ENCODE data around the gene TSHZ2.

TSHZ2 gene

DNA sequence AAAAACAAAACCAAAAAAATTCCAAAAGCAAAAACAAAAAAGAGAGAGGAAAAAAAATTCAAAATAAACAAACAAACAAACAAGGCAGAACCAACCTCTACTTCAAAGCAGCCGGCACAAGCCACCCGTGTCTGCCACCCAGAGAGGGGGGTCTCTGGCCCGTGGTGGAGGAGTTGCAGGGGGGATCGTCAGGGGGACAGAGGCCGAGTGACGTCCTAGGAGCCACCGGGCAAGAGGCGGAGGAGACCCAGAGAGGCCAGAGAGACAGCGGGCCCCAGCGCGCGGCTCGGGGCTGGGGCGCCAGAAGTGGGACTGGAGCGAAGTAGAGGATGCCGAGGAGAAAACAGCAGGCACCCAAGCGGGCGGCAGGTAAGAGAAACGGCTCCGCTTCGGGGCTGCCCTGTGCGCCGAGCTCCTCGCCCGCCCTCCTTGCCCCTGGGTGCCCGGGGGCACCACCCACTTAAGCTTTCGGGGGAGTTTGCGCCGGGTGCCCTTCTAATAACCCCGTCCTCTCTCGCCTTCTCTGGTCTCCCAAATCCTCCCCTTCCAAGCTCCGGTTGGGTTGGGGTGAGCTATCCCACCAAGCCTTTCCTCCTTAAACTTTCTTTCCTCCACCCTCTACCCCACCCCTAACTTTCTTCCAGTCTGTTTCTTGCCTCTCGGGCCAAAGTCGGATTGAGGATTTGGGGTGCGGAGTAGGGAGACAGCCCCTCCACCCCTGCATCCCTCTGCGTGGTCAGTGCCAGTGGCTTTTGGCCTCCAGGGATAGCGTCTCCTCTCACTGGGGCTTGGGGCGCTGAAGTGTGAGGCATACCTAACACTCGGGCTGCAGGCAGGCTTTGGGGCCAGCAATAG lies 1.0 kb downstream of the TSHZ2 start:
- DNase-seq (ENCODE audit: insufficient read length, low spot score) (no peak), FAIRE-seq (no peak)
- TF ChIP-seq, protein P1, sequence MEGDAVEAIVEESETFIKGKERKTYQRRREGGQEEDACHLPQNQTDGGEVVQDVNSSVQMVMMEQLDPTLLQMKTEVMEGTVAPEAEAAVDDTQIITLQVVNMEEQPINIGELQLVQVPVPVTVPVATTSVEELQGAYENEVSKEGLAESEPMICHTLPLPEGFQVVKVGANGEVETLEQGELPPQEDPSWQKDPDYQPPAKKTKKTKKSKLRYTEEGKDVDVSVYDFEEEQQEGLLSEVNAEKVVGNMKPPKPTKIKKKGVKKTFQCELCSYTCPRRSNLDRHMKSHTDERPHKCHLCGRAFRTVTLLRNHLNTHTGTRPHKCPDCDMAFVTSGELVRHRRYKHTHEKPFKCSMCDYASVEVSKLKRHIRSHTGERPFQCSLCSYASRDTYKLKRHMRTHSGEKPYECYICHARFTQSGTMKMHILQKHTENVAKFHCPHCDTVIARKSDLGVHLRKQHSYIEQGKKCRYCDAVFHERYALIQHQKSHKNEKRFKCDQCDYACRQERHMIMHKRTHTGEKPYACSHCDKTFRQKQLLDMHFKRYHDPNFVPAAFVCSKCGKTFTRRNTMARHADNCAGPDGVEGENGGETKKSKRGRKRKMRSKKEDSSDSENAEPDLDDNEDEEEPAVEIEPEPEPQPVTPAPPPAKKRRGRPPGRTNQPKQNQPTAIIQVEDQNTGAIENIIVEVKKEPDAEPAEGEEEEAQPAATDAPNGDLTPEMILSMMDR (IDR thresholded peaks at IDR 0.05; ENCODE audit: insufficient read depth, missing control alignments), result no peak

DNA sequence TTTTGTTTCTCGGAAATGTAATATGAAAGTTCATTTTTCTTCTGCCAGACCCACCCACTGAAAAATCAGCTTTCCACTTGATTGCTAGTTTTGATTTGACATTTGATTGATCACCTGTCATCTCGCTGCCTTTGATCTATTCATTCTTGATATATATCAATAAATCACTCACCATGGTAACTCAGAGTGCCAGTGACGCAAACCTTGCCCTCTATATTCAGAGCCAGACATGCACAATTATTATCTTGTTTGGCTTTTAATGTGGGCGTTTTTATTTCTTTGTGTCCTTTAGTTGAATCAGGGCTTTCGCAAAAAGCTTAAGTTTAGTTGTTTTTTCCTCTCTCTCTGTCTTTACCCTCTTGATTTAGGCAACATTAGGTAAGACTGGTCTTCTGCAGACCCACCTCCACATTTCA lies 2.0 kb downstream of the TSHZ2 start:
- TF ChIP-seq, protein P1 (IDR thresholded peaks at IDR 0.05; ENCODE audit: insufficient read depth, missing control alignments), result no peak
- FAIRE-seq, result no peak
- no peak for DNase-seq (ENCODE audit: insufficient read length, low spot score)

DNA sequence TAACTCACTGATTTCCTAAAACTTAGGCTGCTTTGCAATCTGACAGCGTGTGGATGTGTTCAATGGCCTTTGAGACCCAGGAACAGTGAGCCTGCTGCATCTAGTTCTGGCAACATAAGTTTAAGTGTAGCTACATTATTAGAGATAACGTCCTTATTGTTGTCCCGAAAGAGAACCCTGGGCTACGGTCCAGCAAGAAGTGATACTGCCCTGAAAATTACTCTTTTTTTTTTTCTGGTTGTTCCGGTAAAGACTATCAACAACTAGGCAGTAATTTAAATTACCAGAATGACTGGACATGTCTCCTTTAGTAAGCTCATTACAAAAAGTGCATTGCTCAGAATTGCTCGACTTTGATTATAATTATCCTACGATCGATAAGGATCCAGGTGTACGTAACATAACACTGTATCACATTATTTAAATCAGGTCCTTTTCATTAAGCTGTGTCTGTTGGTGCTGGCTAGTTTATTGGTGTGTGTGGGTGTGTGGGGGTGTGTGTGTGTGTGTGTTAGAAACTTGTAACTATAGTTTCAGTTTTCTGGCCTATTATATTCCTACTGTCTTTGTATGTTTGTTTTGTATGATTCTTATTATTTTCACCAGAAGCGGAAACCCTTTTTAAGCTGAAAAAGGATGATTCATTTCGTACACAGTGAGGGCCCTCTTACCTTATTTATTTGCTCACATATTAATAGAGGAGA lies 3.0 kb downstream of the TSHZ2 start:
- no peak for DNase-seq (ENCODE audit: insufficient read length, low spot score)
- TF ChIP-seq, protein P1 (IDR thresholded peaks at IDR 0.05; ENCODE audit: insufficient read depth, missing control alignments), result no peak
- no peak for FAIRE-seq

DNA sequence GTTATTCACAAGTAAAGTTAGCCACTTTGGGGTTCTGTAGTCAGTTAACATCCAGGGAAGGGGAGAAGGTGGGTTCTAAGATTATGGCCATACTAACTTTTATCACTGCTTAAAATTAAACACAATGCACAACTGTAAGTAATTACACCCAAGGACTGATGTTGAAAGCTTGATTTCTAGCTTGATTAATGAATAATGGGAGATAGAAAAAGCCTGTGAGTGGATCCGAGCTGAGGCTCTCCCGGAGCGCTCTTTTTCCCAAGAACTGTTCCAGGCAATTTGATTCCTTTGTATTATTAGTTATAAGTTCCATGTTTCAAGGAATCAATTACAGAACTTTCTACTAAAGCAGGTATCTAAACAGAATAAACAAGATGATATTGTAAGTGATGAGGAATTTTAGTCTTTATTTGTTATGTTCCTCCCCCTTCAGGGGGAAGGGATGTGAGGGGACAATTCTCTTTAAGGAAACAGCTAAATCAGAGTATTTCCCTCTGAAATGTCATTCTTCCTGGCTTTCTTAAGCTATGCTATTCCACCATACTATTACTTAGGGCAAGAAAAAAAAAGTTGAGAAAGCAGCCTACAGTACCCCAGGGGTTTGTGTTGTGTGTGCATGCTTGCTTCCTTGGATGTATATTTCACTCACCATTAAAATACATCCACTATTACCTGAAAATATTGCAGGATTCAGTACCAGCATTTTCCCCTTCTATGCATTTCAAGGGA lies 3.8 kb downstream of the TSHZ2 start:
- TF ChIP-seq, protein P1 (IDR thresholded peaks at IDR 0.05; ENCODE audit: insufficient read depth, missing control alignments), result no peak
- FAIRE-seq, result no peak

DNA sequence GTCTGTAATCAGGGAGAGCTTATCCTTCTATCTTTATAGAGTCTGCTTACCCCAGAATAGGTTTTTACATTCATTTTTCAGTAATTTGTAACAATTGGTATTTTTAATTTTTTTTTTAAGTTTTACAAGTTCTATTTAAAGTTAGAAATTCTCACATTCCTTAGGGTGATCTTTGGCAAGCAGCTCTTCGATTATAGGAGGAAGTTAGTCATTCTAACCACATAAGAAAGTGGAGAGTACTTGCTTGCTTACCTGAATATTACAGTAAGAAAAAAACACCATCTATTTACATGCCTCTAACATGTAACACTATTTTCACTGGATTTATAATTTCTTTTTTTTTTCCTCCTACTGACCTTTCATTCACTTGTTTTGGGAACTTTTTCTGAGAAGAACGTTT lies 6.7 kb downstream of the TSHZ2 start:
- TF ChIP-seq, protein P1 (IDR thresholded peaks at IDR 0.05; ENCODE audit: insufficient read depth, missing control alignments), result no peak
- no peak for DNase-seq (ENCODE audit: insufficient read length, low spot score)
- FAIRE-seq, result no peak

More for the DNA sequence above, 3.8 kb downstream of the TSHZ2 start:
- DNase-seq (ENCODE audit: insufficient read length, low spot score), result no peak

DNA sequence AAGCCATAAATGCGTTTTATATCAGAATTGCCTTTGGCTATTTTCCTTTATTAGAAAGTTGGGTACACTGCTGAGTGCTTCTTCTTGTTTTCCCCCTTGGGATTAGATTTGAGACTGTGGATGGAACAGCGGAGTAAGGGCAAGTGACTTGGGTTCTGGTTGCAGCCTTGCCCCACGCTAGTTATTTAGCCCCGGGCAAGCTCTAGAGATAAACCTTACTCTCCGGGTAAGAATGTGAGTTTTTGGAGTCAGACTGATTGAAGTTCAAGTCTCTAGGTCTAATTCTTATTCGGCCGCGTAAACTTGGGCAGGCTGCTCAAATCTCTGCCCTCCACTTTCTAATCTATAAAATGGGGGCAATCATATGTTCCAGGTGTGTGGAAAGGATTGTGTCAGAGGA lies 8.9 kb downstream of the TSHZ2 start:
- TF ChIP-seq, protein P1 (IDR thresholded peaks at IDR 0.05; ENCODE audit: insufficient read depth, missing control alignments), result no peak
- no peak for DNase-seq (ENCODE audit: insufficient read length, low spot score)
- FAIRE-seq, result no peak
